Fibroblast of skin of right biceps (primary cell): Measurements from ENCODE around the gene KCNJ5.

Experiments
- DNase-seq: peaks from one replicate; pipeline ENCODE4 v3.0.0-alpha.2; 2013

Gene KCNJ5

DNA sequence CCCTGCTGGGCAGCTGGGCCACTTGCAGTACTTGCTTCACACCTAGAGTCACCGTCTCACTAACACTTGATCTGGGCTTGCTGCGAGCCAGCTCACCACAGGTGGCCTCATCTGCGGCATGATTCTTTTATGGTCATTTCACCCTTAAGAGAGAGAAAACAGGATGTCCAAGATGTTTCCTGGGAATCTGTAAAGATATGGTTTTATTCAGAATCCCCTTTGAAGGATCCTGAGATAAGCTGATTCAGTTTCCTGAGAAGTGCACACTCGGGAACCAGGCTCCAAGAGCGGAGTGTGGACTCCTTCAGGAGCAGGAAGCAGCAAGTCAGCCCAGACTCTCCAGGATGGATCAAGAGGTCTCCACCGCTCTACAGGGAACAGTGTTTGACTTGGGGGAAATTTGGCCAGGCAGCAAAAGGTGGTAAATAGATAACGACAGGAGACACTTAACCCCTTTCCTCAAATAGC is 73.3 kb downstream of the KCNJ5 start:
- DNase-seq: no peak

DNA sequence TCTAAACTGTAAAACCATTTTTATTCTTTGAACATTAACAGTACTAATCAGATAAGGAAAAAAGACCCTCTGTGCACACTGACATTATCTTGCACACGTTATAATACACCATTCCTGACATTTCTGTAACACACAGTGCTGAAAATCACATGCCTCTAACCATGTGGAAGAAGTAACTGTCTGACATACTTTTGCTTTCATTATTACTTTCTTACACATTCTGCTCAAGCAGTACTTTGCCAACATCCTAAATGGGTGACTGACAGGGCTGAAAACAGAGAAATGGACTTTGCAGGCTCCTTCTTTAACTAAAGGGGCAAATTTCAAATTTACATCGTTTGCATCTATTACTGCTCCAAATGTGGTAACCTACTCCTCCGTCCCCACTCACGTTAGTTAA is 74.3 kb downstream of the KCNJ5 start:
- no peak for DNase-seq

DNA sequence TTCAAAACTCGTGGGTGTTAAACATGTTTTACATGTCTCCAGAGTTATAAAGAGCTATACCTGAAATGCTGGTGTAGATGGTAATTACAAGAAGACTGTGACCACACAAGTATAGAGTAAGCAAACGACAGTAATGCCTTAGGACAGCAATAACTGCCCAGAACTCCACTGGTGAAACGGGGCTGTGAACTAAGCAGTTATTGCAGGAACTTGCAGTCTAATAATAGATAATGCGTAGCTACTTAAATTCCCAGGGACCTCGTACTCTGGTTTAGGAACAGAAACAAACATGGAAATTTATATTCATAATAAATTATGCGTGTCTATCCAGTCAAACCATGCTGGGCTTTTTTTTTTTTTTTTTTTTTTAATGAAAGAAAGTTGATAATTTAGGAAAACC is 76.4 kb downstream of the KCNJ5 start:
- no peak for DNase-seq

DNA sequence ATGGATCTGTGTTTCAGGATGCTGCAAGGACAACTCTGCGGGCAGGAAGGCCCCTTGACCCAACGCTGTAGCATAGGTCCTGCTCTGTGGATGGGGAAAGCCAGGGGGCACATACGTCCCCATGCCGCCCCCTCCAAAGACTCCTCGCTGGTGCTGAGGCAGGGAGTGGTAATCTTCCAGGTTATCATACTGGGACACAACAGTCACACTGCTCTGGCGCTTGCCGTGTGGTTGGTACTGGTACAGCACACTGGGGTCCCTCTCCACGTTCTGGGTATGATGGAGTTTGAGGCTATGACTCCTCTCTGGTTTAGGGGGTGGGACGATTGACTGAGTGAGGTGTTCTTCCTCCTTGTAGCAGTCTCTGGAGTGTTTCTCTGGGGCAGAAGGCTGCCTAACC is 77.8 kb downstream of the KCNJ5 start:
- no peak for DNase-seq
